ENCODE results near the gene WDR7.

- no peak for TF ChIP-seq CTCF (IDR thresholded peaks at IDR 0.05)
- TF ChIP-seq POLR2A (IDR thresholded peaks at IDR 0.05): no peak
- no peak for TF ChIP-seq EP300 (IDR thresholded peaks at IDR 0.05)
Measured at GRCh38 chr18:56803051-56803450, 151.9 kb downstream of the WDR7 start.
